GM12878 (cell line): ENCODE measurements around the gene YBEY. TPM values are rescaled to one million over a fixed set of nuclear protein-coding genes. Genes with fewer than 3 reads are reported as not detected.

ENCODE experiments used
- CHD2 ChIP-seq: IDR thresholded peaks from 2 replicates; pipeline ENCODE4 v1.6.1; 2011; ENCODE audit warnings: low read depth, low read length, improper control_type of control experiment, borderline replicate concordance
- FOS ChIP-seq: IDR thresholded peaks from 3 replicates; pipeline ENCODE4 v1.6.1; 2011; ENCODE audit warnings: borderline replicate concordance; ENCODE audit not compliant: insufficient read length; ENCODE audit errors: extremely low read depth
- FOXK2 ChIP-seq: fragments of 450-650 bp; IDR thresholded peaks from 2 replicates; pipeline ENCODE4 v1.6.1; 2017; ENCODE audit warnings: mild to moderate bottlenecking, moderate library complexity
- KDM1A ChIP-seq: fragments of 200-600 bp; sonication (generic); IDR thresholded peaks from 2 replicates; pipeline ENCODE4 v1.6.1; 2016; ENCODE audit warnings: borderline replicate concordance
- LARP7 ChIP-seq: fragments of 450-650 bp; IDR thresholded peaks from 2 replicates; pipeline ENCODE4 v1.6.1; 2017; ENCODE audit warnings: mild to moderate bottlenecking
- MEF2B ChIP-seq: fragments of 450-650 bp; IDR thresholded peaks from 2 replicates; pipeline ENCODE4 v1.6.1; 2018; ENCODE audit warnings: mild to moderate bottlenecking, moderate library complexity; ENCODE audit not compliant: partially characterized antibody, poor library complexity, severe bottlenecking
- NFIC ChIP-seq: IDR thresholded peaks from 2 replicates; pipeline ENCODE4 v1.6.1; 2012; ENCODE audit warnings: low read depth, mild to moderate bottlenecking, inconsistent platforms, low read length, moderate library complexity
- NRF1 ChIP-seq: conservative IDR thresholded peaks from 2 replicates; pipeline ENCODE4 v1.6.1; 2011; ENCODE audit warnings: mild to moderate bottlenecking, low read depth, low read length, improper control_type of control experiment
- SUZ12 ChIP-seq: fragments of 200-600 bp; sonication (generic); IDR thresholded peaks from one replicate; pipeline ENCODE4 v1.6.1; 2018; ENCODE audit warnings: antibody characterized with exemption, mild to moderate bottlenecking; ENCODE audit not compliant: unreplicated experiment
- polyA plus RNA-seq, 11 experiments: library from polyadenylated mRNA; depleted of rRNA in 4 of 11; unstranded in 6 of 11; stranded (reverse) in 5 of 11; fragments of >200 nt; fragmentation: Nextera tagmentation in 4 of 11; fragmentation: Illumina TruSeq in 1 of 11; extraction: Ambion mirVana in 4 of 11; extraction: Trizol in 1 of 11; gene quantifications; 1 replicate in 1 of 11; 2 replicates in 10 of 11; pipeline versions ENCODE4 v1.2.1 to v1.2.3, GENCODE V29; 2011 to 2016; ENCODE audit warnings: inconsistent platforms in 2 of 11, missing spikeins in 2 of 11, low read depth in 1 of 11
- total RNA-seq, 4 experiments: library from RNA; depleted of rRNA in 3 of 4; stranded (reverse); fragments of >200 nt in 3 of 4; fragmentation: Illumina TruSeq in 1 of 4; extraction: Trizol in 1 of 4; gene quantifications; 2 replicates each; pipeline versions ENCODE4 v1.2.1 to v1.2.3, GENCODE V29; 2013 to 2021
- TF ChIP-seq, protein P1 (sequence below): IDR thresholded peaks from 2 replicates; pipeline ENCODE4 v1.6.1; 2011; ENCODE audit warnings: mild to moderate bottlenecking, low read depth, low read length, moderate library complexity; ENCODE audit not compliant: insufficient replicate concordance
- TF ChIP-seq, protein P2 (sequence below): fragments of 450-650 bp; formaldehyde crosslinking; IDR thresholded peaks from 2 replicates; pipeline ENCODE4 v1.5.0; 2022; ENCODE audit warnings: mild to moderate bottlenecking, missing genetic modification characterization
- TF ChIP-seq, protein P3 (sequence below): fragments of 450-650 bp; IDR thresholded peaks from 2 replicates; pipeline ENCODE4 v1.6.1; 2017; ENCODE audit warnings: low read depth, mild to moderate bottlenecking, moderate library complexity
- TF ChIP-seq, protein P4 (sequence below): fragments of 450-650 bp; IDR thresholded peaks from 2 replicates; pipeline ENCODE4 v1.6.1; 2016; ENCODE audit warnings: mild to moderate bottlenecking

YBEY gene
- total and polyA plus RNA-seq, 10 of the 15 experiments (the other 5 are each of a cell fraction or from before 2014, with no cell fraction given): 6.5 to 31.4 (median 18.5) TPM

DNA sequence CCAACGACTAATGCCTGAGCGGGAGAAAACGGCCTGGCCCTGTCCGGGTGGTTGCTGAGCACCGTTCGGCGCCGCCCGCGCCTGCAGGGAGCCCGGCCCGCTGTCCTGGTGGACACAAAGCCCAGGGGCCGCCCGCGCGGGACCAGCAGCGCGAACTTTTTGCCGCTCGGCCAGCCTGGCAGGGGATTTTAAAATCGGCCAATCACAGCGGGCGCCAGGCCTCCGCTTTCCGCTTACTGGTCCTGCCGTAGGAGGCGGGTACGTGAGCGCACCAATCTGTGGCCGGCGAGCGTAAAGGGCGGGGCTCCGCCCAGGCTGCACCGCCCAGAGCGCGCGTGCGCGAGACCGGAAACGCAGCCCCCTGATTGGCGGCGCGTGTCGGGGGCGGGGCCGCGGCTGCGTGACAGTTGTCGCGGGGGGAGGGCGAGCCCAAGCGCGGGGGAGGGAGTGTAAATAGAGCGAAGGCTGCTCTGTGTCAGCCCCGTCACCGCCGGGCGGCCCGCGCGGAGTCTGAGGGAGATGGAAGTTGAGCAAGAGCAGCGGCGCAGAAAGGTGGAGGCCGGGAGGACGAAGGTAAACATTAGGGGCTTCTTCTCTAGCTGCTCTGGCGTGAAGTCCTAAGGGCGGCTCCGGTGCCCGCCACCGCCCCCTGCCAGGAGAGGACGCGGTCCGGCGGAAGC is 37.7 kb downstream of the YBEY start, which contains the start of the genes C21orf58 and PCNT (continued):
- TF ChIP-seq, protein P1, sequence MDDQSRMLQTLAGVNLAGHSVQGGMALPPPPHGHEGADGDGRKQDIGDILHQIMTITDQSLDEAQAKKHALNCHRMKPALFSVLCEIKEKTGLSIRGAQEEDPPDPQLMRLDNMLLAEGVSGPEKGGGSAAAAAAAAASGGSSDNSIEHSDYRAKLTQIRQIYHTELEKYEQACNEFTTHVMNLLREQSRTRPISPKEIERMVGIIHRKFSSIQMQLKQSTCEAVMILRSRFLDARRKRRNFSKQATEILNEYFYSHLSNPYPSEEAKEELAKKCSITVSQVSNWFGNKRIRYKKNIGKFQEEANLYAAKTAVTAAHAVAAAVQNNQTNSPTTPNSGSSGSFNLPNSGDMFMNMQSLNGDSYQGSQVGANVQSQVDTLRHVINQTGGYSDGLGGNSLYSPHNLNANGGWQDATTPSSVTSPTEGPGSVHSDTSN: peak; percentile 65
- TF ChIP-seq FOS (peak; percentile 73), NRF1 (peak; percentile 59), MEF2B (no peak), NFIC (no peak), CHD2 (peak; percentile 88), FOXK2 (peak; percentile 80), LARP7 (peak; percentile 93), KDM1A (no peak), SUZ12 (no peak)
- TF ChIP-seq, protein P2, sequence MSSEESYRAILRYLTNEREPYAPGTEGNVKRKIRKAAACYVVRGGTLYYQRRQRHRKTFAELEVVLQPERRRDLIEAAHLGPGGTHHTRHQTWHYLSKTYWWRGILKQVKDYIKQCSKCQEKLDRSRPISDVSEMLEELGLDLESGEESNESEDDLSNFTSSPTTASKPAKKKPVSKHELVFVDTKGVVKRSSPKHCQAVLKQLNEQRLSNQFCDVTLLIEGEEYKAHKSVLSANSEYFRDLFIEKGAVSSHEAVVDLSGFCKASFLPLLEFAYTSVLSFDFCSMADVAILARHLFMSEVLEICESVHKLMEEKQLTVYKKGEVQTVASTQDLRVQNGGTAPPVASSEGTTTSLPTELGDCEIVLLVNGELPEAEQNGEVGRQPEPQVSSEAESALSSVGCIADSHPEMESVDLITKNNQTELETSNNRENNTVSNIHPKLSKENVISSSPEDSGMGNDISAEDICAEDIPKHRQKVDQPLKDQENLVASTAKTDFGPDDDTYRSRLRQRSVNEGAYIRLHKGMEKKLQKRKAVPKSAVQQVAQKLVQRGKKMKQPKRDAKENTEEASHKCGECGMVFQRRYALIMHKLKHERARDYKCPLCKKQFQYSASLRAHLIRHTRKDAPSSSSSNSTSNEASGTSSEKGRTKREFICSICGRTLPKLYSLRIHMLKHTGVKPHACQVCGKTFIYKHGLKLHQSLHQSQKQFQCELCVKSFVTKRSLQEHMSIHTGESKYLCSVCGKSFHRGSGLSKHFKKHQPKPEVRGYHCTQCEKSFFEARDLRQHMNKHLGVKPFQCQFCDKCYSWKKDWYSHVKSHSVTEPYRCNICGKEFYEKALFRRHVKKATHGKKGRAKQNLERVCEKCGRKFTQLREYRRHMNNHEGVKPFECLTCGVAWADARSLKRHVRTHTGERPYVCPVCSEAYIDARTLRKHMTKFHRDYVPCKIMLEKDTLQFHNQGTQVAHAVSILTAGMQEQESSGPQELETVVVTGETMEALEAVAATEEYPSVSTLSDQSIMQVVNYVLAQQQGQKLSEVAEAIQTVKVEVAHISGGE: no peak
- TF ChIP-seq, protein P3, sequence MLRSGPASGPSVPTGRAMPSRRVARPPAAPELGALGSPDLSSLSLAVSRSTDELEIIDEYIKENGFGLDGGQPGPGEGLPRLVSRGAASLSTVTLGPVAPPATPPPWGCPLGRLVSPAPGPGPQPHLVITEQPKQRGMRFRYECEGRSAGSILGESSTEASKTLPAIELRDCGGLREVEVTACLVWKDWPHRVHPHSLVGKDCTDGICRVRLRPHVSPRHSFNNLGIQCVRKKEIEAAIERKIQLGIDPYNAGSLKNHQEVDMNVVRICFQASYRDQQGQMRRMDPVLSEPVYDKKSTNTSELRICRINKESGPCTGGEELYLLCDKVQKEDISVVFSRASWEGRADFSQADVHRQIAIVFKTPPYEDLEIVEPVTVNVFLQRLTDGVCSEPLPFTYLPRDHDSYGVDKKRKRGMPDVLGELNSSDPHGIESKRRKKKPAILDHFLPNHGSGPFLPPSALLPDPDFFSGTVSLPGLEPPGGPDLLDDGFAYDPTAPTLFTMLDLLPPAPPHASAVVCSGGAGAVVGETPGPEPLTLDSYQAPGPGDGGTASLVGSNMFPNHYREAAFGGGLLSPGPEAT: peak; percentile 48; the same call in 1 of the 2 replicates
- TF ChIP-seq, protein P4, sequence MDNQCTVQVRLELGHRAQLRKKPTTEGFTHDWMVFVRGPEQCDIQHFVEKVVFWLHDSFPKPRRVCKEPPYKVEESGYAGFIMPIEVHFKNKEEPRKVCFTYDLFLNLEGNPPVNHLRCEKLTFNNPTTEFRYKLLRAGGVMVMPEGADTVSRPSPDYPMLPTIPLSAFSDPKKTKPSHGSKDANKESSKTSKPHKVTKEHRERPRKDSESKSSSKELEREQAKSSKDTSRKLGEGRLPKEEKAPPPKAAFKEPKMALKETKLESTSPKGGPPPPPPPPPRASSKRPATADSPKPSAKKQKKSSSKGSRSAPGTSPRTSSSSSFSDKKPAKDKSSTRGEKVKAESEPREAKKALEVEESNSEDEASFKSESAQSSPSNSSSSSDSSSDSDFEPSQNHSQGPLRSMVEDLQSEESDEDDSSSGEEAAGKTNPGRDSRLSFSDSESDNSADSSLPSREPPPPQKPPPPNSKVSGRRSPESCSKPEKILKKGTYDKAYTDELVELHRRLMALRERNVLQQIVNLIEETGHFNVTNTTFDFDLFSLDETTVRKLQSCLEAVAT: 0 out of 2 replicates have a peak, but pooled peaks have one; percentile 36
